Dendritic cell treated with granulocyte-macrophage colony-stimulating factor and Interleukin-4, amounts not matched to agents 40 ng/mL and 50 ng/mL, for 4 days (primary cell): Measurements from ENCODE around the gene WIZ.
"Not testable (repeated sequence)": the region's sequence is repeated elsewhere in the genome, so short reads cannot be mapped to it uniquely, and the experiment has no call there.

ENCODE experiments used
- H3K27ac Mint-ChIP-seq: one replicate; pipeline ENCODE4 v1.8.0; 2022; ENCODE audit warnings: mild to moderate bottlenecking, mixed read lengths
- H3K27me3 Mint-ChIP-seq: one replicate; pipeline ENCODE4 v1.8.0; 2022; ENCODE audit warnings: mild to moderate bottlenecking, mixed read lengths
- H3K36me3 Mint-ChIP-seq: one replicate; pipeline ENCODE4 v1.8.0; 2022; ENCODE audit warnings: low read depth, mixed read lengths
- H3K4me1 Mint-ChIP-seq: one replicate; pipeline ENCODE4 v1.8.0; 2022; ENCODE audit warnings: low read depth, mixed read lengths
- H3K4me3 Mint-ChIP-seq: one replicate; pipeline ENCODE4 v1.8.0; 2022; ENCODE audit warnings: mild to moderate bottlenecking, moderate library complexity, mixed read lengths
- H3K9me3 Mint-ChIP-seq: one replicate; pipeline ENCODE4 v1.8.0; 2022; ENCODE audit warnings: mixed read lengths
- intact Hi-C: fragments of 100-400 bp; cut with micrococcal nuclease; formaldehyde crosslinking; loops from one replicate; pipeline ENCODE4 v1.15.0; 2022

WIZ gene

GRCh38 chr19:15402411-15403150 lies 47.2 kb downstream of the WIZ start:
- no peaks in the 10 kb centered on the region for H3K9me3 Mint-ChIP-seq
- H3K4me3 Mint-ChIP-seq, result no peak overlapping the region
- H3K36me3 Mint-ChIP-seq, result peaks cover 96% of the 10 kb centered on the region
- intact Hi-C loops, result no loop called here
- H3K4me1 Mint-ChIP-seq, result peaks cover 18% of the 10 kb centered on the region
- H3K27me3 Mint-ChIP-seq, result no peaks in the 10 kb centered on the region
- H3K27ac Mint-ChIP-seq, result no peak overlapping the region

GRCh38 chr19:15401397-15401710 lies 48.4 kb downstream of the WIZ start:
- no peak overlapping the region for H3K27ac Mint-ChIP-seq
- H3K9me3 Mint-ChIP-seq, result no peaks in the 10 kb centered on the region
- H3K36me3 Mint-ChIP-seq, result peaks cover 100% of the 10 kb centered on the region
- H3K27me3 Mint-ChIP-seq, result no peaks in the 10 kb centered on the region
- H3K4me1 Mint-ChIP-seq, result peaks cover 18% of the 10 kb centered on the region
- intact Hi-C loops, result no loop called here
- H3K4me3 Mint-ChIP-seq, result no peak overlapping the region

- peaks cover 100% of the 10 kb centered on the region for H3K36me3 Mint-ChIP-seq
- no peak overlapping the region for H3K4me3 Mint-ChIP-seq
- H3K4me1 Mint-ChIP-seq, result peaks cover 12% of the 10 kb centered on the region
- H3K9me3 Mint-ChIP-seq, result no peaks in the 10 kb centered on the region
- intact Hi-C loops, result no loop called here
- no peaks in the 10 kb centered on the region for H3K27me3 Mint-ChIP-seq
- no peak overlapping the region for H3K27ac Mint-ChIP-seq
Measured at GRCh38 chr19:15400521-15401396, 49.0 kb downstream of the WIZ start.

GRCh38 chr19:15399635-15400034 lies 50.1 kb downstream of the WIZ start:
- Mint-ChIP-seq H3K9me3 (no peaks in the 10 kb centered on the region), H3K4me3 (no peak overlapping the region), H3K4me1 (peaks cover 3% of the 10 kb centered on the region), H3K36me3 (peaks cover 100% of the 10 kb centered on the region), H3K27me3 (no peaks in the 10 kb centered on the region), H3K27ac (no peak overlapping the region)
- intact Hi-C loops, result no loop called here

- intact Hi-C loops, result no loop called here
Measured at GRCh38 chr19:15399234-15399515, 50.6 kb downstream of the WIZ start.

GRCh38 chr19:15398501-15399233 lies 51.1 kb downstream of the WIZ start:
- no peaks in the 10 kb centered on the region for H3K27me3 Mint-ChIP-seq
- H3K9me3 Mint-ChIP-seq, result no peaks in the 10 kb centered on the region
- no peaks in the 10 kb centered on the region for H3K4me1 Mint-ChIP-seq
- no peak overlapping the region for H3K4me3 Mint-ChIP-seq
- H3K27ac Mint-ChIP-seq, result no peak overlapping the region
- H3K36me3 Mint-ChIP-seq, result peaks cover 100% of the 10 kb centered on the region
- intact Hi-C loops, result no loop called here

More at GRCh38 chr19:15399234-15399515, 50.6 kb downstream of the WIZ start:
- peaks cover 100% of the 10 kb centered on the region for H3K36me3 Mint-ChIP-seq
- no peak overlapping the region for H3K4me3 Mint-ChIP-seq
- no peaks in the 10 kb centered on the region for H3K9me3 Mint-ChIP-seq
- H3K27ac Mint-ChIP-seq, result no peak overlapping the region
- no peaks in the 10 kb centered on the region for H3K4me1 Mint-ChIP-seq
- no peaks in the 10 kb centered on the region for H3K27me3 Mint-ChIP-seq

- Mint-ChIP-seq H3K9me3 (no peaks in the 10 kb centered on the region), H3K27ac (no peak overlapping the region), H3K4me3 (no peak overlapping the region), H3K27me3 (no peaks in the 10 kb centered on the region), H3K36me3 (peaks cover 100% of the 10 kb centered on the region), H3K4me1 (no peaks in the 10 kb centered on the region)
- intact Hi-C loops, result no loop called here
Measured at GRCh38 chr19:15397782-15398181, 52.0 kb downstream of the WIZ start.

- Mint-ChIP-seq H3K36me3 (peaks cover 100% of the 10 kb centered on the region), H3K27me3 (no peaks in the 10 kb centered on the region), H3K9me3 (no peaks in the 10 kb centered on the region), H3K27ac (no peak overlapping the region), H3K4me3 (no peak overlapping the region), H3K4me1 (no peaks in the 10 kb centered on the region)
- intact Hi-C loops, result no loop called here
Measured at GRCh38 chr19:15397236-15397635, 52.5 kb downstream of the WIZ start.

- Mint-ChIP-seq H3K27ac (no peak overlapping the region), H3K4me3 (no peak overlapping the region), H3K9me3 (no peaks in the 10 kb centered on the region), H3K27me3 (no peaks in the 10 kb centered on the region), H3K36me3 (peaks cover 100% of the 10 kb centered on the region), H3K4me1 (no peaks in the 10 kb centered on the region)
- intact Hi-C loops, result no loop called here
Measured at GRCh38 chr19:15396436-15396835, 53.3 kb downstream of the WIZ start.

GRCh38 chr19:15395251-15395650 lies 54.5 kb downstream of the WIZ start:
- H3K4me3 Mint-ChIP-seq, H3K27me3 Mint-ChIP-seq, H3K9me3 Mint-ChIP-seq, H3K4me1 Mint-ChIP-seq, intact Hi-C loops: not testable (repeated sequence)
- Mint-ChIP-seq H3K36me3 (peaks cover 99% of the 10 kb centered on the region), H3K27ac (peak overlapping the region; percentile 14)

- Mint-ChIP-seq H3K27ac (peak overlapping the region; percentile 14), H3K27me3 (no peaks in the 10 kb centered on the region), H3K36me3 (peaks cover 99% of the 10 kb centered on the region), H3K9me3 (no peaks in the 10 kb centered on the region), H3K4me3 (no peak overlapping the region), H3K4me1 (no peaks in the 10 kb centered on the region)
- intact Hi-C loops, result no loop called here
Measured at GRCh38 chr19:15394426-15394825, 55.3 kb downstream of the WIZ start.

GRCh38 chr19:15393963-15394362 lies 55.8 kb downstream of the WIZ start:
- Mint-ChIP-seq H3K27me3 (no peaks in the 10 kb centered on the region), H3K9me3 (no peaks in the 10 kb centered on the region), H3K27ac (no peak overlapping the region), H3K36me3 (peaks cover 99% of the 10 kb centered on the region), H3K4me1 (no peaks in the 10 kb centered on the region), H3K4me3 (no peak overlapping the region)
- intact Hi-C loops, result no loop called here

- intact Hi-C loops, result no loop called here
- no peaks in the 10 kb centered on the region for H3K9me3 Mint-ChIP-seq
- H3K4me1 Mint-ChIP-seq, result no peaks in the 10 kb centered on the region
- peaks cover 94% of the 10 kb centered on the region for H3K36me3 Mint-ChIP-seq
- H3K27me3 Mint-ChIP-seq, result no peaks in the 10 kb centered on the region
- no peak overlapping the region for H3K27ac Mint-ChIP-seq
- H3K4me3 Mint-ChIP-seq, result no peak overlapping the region
Measured at GRCh38 chr19:15390814-15391213, 58.9 kb downstream of the WIZ start.

GRCh38 chr19:15381864-15382263 lies 67.9 kb downstream of the WIZ start:
- intact Hi-C loops, result no loop called here
- Mint-ChIP-seq H3K27me3 (no peaks in the 10 kb centered on the region), H3K4me3 (no peak overlapping the region), H3K36me3 (peaks cover 51% of the 10 kb centered on the region), H3K9me3 (no peaks in the 10 kb centered on the region), H3K4me1 (peaks cover 34% of the 10 kb centered on the region), H3K27ac (no peak overlapping the region)
